HCT116 (cell line): ENCODE data around the gene DHRS13. TPM values are rescaled to one million over a fixed set of nuclear protein-coding genes. Genes with fewer than 3 reads are reported as not detected.

Experiments used
- ATAC-seq: fragments of 200-7000 bp; cut with Tn5 transposase; 2 replicates; pipeline ENCODE4 v1.9.1; 2020; ENCODE audit warnings: mild to moderate bottlenecking, moderate library complexity
- BruUV-seq: library from RNA; stranded (reverse); fragments of 400-500 nt; replicated peaks from 2 replicates; lab custom pipeline; 2021; lab: Mats Ljungman, UMichigan
- CTCF ChIA-PET: fragments of 300-600 bp; sonication (Branson Sonifier 250); formaldehyde crosslinking; loops from one replicate; lab custom pipeline; 2021; ENCODE audit warnings: antibody characterized with exemption; lab: Charles Lee
- POLR2A ChIA-PET: fragments of 300-600, 350-600 bp; sonication (Branson Sonifier 250); formaldehyde crosslinking; loops from one replicate; lab custom pipeline; 2021; ENCODE audit warnings: antibody characterized with exemption; lab: Charles Lee
- RAD21 ChIA-PET, 2 experiments: fragments of 300-600 bp; sonication (Branson Sonifier 250); formaldehyde crosslinking; loops; one replicate each; lab custom pipeline; 2023; ENCODE audit warnings: low total read pairs in 2 of 2; ENCODE audit not compliant: uncharacterized antibody in 2 of 2, unreplicated experiment in 2 of 2, low non-redundant PET in 1 of 2; lab: Charles Lee
- DNase-seq: peaks from one replicate; pipeline ENCODE4 v3.0.0-alpha.2; 2010; ENCODE audit warnings: low read depth, low spot score
- H2AFZ ChIP-seq: fragments of 200-600 bp; shearing (Covaris generic), sonication (generic); 2 replicates; pipeline ENCODE4 v1.6.1; 2017; ENCODE audit warnings: low read depth, mixed run types, mixed read lengths, antibody characterized with exemption, low read length; ENCODE audit not compliant: poor library complexity, severe bottlenecking
- H3K27ac ChIP-seq: 2 replicates; pipeline ENCODE4 v1.5.1; 2012; ENCODE audit warnings: low read depth, low read length
- H3K27me3 ChIP-seq: fragments of 200-600 bp; sonication (generic); 2 replicates; pipeline ENCODE4 v1.6.1; 2016; ENCODE audit warnings: mixed run types, low read length, mixed read lengths; ENCODE audit not compliant: insufficient read depth
- H3K36me3 ChIP-seq, 2 experiments: fragments of 200-500 bp in 1 of 2; fragments of 200-600 bp in 1 of 2; sonication (Bioruptor generic) in 1 of 2; sonication (generic) in 1 of 2; 2 replicates each; pipeline versions ENCODE4 v1.5.1 to v1.6.1; 2014 to 2016; ENCODE audit warnings: low read length in 2 of 2, inconsistent platforms in 1 of 2, mixed read lengths in 1 of 2, mixed run types in 1 of 2; ENCODE audit not compliant: insufficient read depth in 2 of 2, control insufficient read depth in 1 of 2
- H3K4me1 ChIP-seq, 2 experiments: fragments of 200-600 bp in 1 of 2; sonication (generic) in 1 of 2; 2 replicates each; pipeline versions ENCODE4 v1.5.1 to v1.6.1; 2012 to 2017; ENCODE audit warnings: low read length in 2 of 2, inconsistent platforms in 1 of 2, mild to moderate bottlenecking in 1 of 2, mixed read lengths in 1 of 2, mixed run types in 1 of 2, moderate library complexity in 1 of 2; ENCODE audit not compliant: insufficient read depth in 2 of 2, control insufficient read depth in 1 of 2
- H3K4me2 ChIP-seq: fragments of 200-600 bp; sonication (generic); 2 replicates; pipeline ENCODE4 v1.6.1; 2017; ENCODE audit warnings: mixed run types, low read length, mixed read lengths
- H3K4me3 ChIP-seq, 2 experiments: fragments of 200-600 bp in 1 of 2; sonication (generic) in 1 of 2; replicated peaks in 1 of 2; 2 replicates each; pipeline ENCODE4 v1.5.1; 2011 to 2016; ENCODE audit warnings: low read length in 2 of 2, control low read depth in 1 of 2, low read depth in 1 of 2, mild to moderate bottlenecking in 1 of 2, mixed read lengths in 1 of 2, mixed run types in 1 of 2
- H3K79me2 ChIP-seq: fragments of 200-600 bp; sonication (generic); 2 replicates; pipeline ENCODE4 v1.6.1; 2017; ENCODE audit warnings: mild to moderate bottlenecking, mixed run types, low read length, moderate library complexity, mixed read lengths; ENCODE audit not compliant: insufficient read depth
- H3K9ac ChIP-seq: fragments of 200-600 bp; sonication (generic); 2 replicates; pipeline ENCODE4 v1.6.1; 2016; ENCODE audit warnings: low read length, mixed read lengths
- H3K9me2 ChIP-seq: fragments of 200-600 bp; sonication (generic), shearing (Covaris generic); 2 replicates; pipeline ENCODE4 v1.6.1; 2017; ENCODE audit warnings: mixed run types, mild to moderate bottlenecking, moderate library complexity; ENCODE audit not compliant: insufficient read depth
- H3K9me3 ChIP-seq, 2 experiments: fragments of 200-500 bp in 1 of 2; fragments of 200-600 bp in 1 of 2; sonication (Bioruptor generic) in 1 of 2; sonication (generic) in 1 of 2; 2 replicates each; pipeline ENCODE4 v1.6.1; 2014 to 2017; ENCODE audit warnings: low read length in 2 of 2, mixed read lengths in 2 of 2, inconsistent platforms in 1 of 2, low read depth in 1 of 2, mild to moderate bottlenecking in 1 of 2, mixed run types in 1 of 2, moderate library complexity in 1 of 2; ENCODE audit not compliant: control insufficient read depth in 1 of 2, insufficient read depth in 1 of 2
- H4K20me1 ChIP-seq: fragments of 200-600 bp; sonication (generic), shearing (Covaris generic); 2 replicates; pipeline ENCODE4 v1.6.1; 2017; ENCODE audit warnings: mixed run types, mild to moderate bottlenecking, moderate library complexity; ENCODE audit not compliant: insufficient read depth
- ATF3 ChIP-seq: IDR thresholded peaks from 2 replicates; pipeline ENCODE4 v1.6.1; 2012
- CBX3 ChIP-seq: IDR thresholded peaks from 2 replicates; pipeline ENCODE4 v1.6.1; 2012; ENCODE audit warnings: low read depth
- CEBPB ChIP-seq: IDR thresholded peaks from 2 replicates; pipeline ENCODE4 v1.6.1; 2012; ENCODE audit warnings: low read depth
- CTCF ChIP-seq, 3 experiments: fragments of 200-600 bp in 1 of 3; sonication (generic) in 1 of 3; IDR thresholded peaks in 2 of 3; conservative IDR thresholded peaks in 1 of 3; 2 replicates each; pipeline ENCODE4 v1.5.1; 2012 to 2017; ENCODE audit warnings: low read depth in 2 of 3, low read length in 2 of 3, antibody characterized with exemption in 1 of 3, borderline replicate concordance in 1 of 3, control low read depth in 1 of 3, mild to moderate bottlenecking in 1 of 3, mixed read lengths in 1 of 3, mixed run types in 1 of 3, moderate library complexity in 1 of 3; ENCODE audit not compliant: insufficient read depth in 1 of 3
- ELF1 ChIP-seq: IDR thresholded peaks from 2 replicates; pipeline ENCODE4 v1.6.1; 2012; ENCODE audit warnings: low read depth, borderline replicate concordance
- EZH2 ChIP-seq: fragments of 200-600 bp; sonication (generic); IDR thresholded peaks from 2 replicates; pipeline ENCODE4 v1.6.1; 2017; ENCODE audit warnings: antibody characterized with exemption, mixed run types
- FOSL1 ChIP-seq: IDR thresholded peaks from 2 replicates; pipeline ENCODE4 v1.6.1; 2012; ENCODE audit warnings: low read depth
- JUND ChIP-seq: IDR thresholded peaks from 2 replicates; pipeline ENCODE4 v1.6.1; 2012
- POLR2A ChIP-seq: IDR thresholded peaks from 2 replicates; pipeline ENCODE4 v1.7.0; 2011; ENCODE audit warnings: borderline replicate concordance; ENCODE audit not compliant: insufficient read depth, insufficient read length; ENCODE audit errors: extremely low read depth
- POLR2AphosphoS5 ChIP-seq: IDR thresholded peaks from 2 replicates; pipeline ENCODE4 v1.6.1; 2011; ENCODE audit warnings: mild to moderate bottlenecking, low read depth, low read length, moderate library complexity
- REST ChIP-seq: IDR thresholded peaks from 2 replicates; pipeline ENCODE4 v1.6.1; 2012; ENCODE audit warnings: low read depth
- SIN3A ChIP-seq: IDR thresholded peaks from 2 replicates; pipeline ENCODE4 v1.6.1; 2012; ENCODE audit warnings: low read depth
- SP1 ChIP-seq: IDR thresholded peaks from 2 replicates; pipeline ENCODE4 v1.6.1; 2012; ENCODE audit warnings: low read depth
- SRF ChIP-seq: IDR thresholded peaks from 2 replicates; pipeline ENCODE4 v1.6.1; 2012; ENCODE audit warnings: low read depth
- TCF7L2 ChIP-seq: IDR thresholded peaks from 2 replicates; pipeline ENCODE4 v1.7.0; 2011; ENCODE audit warnings: borderline replicate concordance, inconsistent platforms; ENCODE audit not compliant: insufficient read depth, insufficient read length; ENCODE audit errors: extremely low read depth
- YY1 ChIP-seq: IDR thresholded peaks from 2 replicates; pipeline ENCODE4 v1.6.1; 2011; ENCODE audit warnings: low read length, low read depth, moderate library complexity, mild to moderate bottlenecking; ENCODE audit not compliant: insufficient replicate concordance; ENCODE audit errors: extremely low read depth
- ZBTB33 ChIP-seq: IDR thresholded peaks from 2 replicates; pipeline ENCODE4 v1.6.1; 2011; ENCODE audit warnings: mild to moderate bottlenecking, low read length, moderate library complexity; ENCODE audit not compliant: insufficient replicate concordance; ENCODE audit errors: extremely low read depth
- ZNF274 ChIP-seq: fragments of 200-500 bp; sonication (Bioruptor generic); IDR thresholded peaks from 2 replicates; pipeline ENCODE4 v1.6.1; 2014; ENCODE audit warnings: mild to moderate bottlenecking, low read depth, low read length, inconsistent platforms
- intact Hi-C: fragments of 100-400 bp; cut with micrococcal nuclease; formaldehyde crosslinking; loops from 2 replicates; pipeline ENCODE4 v1.10.0; 2022
- total RNA-seq: library from RNA; stranded (reverse); gene quantifications from one replicate; pipeline ENCODE4 v1.2.1, GENCODE V29; 2021; ENCODE audit not compliant: unreplicated experiment
- TF ChIP-seq, protein P1 (sequence below): IDR thresholded peaks from 2 replicates; pipeline ENCODE4 v1.6.1; 2012

DHRS13 gene
- total RNA-seq, 1 experiment from 2014 or later: 13.5 TPM

GRCh38 chr17:28944862-28945741 is 42.2 kb upstream of the DHRS13 start:
- DNase-seq (no peak), ATAC-seq (no peak)
- Histone ChIP-seq H3K9me2 (no peaks in the 10 kb centered on the region), H3K36me3 (peaks cover 6 to 17% of the 10 kb centered on the region in 2 experiments; a peak in 3 of 4 replicates), H3K27ac (no peak overlapping the region), H3K4me1 (peaks cover 9 to 11% of the 10 kb centered on the region in 2 experiments), H2AFZ (no peak overlapping the region), H3K27me3 (no peaks in the 10 kb centered on the region), H3K79me2 (peaks cover 100% of the 10 kb centered on the region), H3K4me3 (no peak overlapping the region), H3K9me3 (no peaks in the 10 kb centered on the region), H4K20me1 (no peaks in the 10 kb centered on the region), H3K4me2 (no peak overlapping the region), H3K9ac (no peak overlapping the region)
- ChIA-PET RAD21 (no interaction called here), CTCF (no interaction called here), POLR2A (no interaction called here)
- TF ChIP-seq REST (no peak), POLR2A (no peak), ZBTB33 (no peak), YY1 (no peak), SP1 (no peak), SRF (no peak), CEBPB (no peak), JUND (no peak), TCF7L2 (no peak), POLR2AphosphoS5 (no peak), CBX3 (no peak), ELF1 (no peak), FOSL1 (no peak), SIN3A (no peak), ATF3 (no peak), EZH2 (no peak), ZNF274 (no peak), CTCF (IDR thresholded peaks at IDR 0.05 in 2 of 3, conservative IDR thresholded peaks at IDR 0.05 in 1 of 3; ENCODE audit: borderline replicate concordance in 1 of 3, insufficient read depth in 1 of 3, low read depth in 2 of 3, low read length in 2 of 3) (no peak)
- TF ChIP-seq, protein P1, sequence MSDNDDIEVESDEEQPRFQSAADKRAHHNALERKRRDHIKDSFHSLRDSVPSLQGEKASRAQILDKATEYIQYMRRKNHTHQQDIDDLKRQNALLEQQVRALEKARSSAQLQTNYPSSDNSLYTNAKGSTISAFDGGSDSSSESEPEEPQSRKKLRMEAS: no peak
- intact Hi-C loops: no loop called here
- no TSS peak for BruUV-seq
